Measurements from ENCODE around the gene CD8B2. TPM values are rescaled to one million over a fixed set of nuclear protein-coding genes. Genes with fewer than 3 reads are reported as not detected.
"Not testable (repeated sequence)": the region's sequence is repeated elsewhere in the genome, so short reads cannot be mapped to it uniquely, and the experiment has no call there.

The CD8B2 gene
- total RNA-seq, 4 donors from 2014 or later: 0.24 TPM; not detected in 3

DNA sequence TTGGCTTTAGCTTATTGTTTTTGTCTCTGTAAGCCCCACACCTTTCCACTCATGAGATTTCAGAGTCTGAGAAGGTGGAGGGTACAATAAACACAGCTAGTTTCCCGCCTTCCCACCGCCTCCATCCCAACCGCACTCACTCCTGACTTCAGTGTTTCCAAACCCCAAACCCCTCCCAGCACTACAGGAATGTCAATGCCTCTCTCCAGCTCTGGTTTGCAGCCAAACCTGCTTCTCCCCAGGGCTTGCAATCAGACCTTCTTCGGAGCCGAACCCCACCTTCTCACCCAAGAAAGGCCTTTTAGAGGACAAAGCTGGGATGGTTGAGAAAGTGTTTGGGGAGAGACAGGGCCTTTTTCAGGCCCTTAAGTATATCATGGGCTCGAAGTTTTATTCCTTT is 5.7 kb downstream of the CD8B2 start:
- 20 to 37% methylated on average over 6 of the region's 6 CpGs for WGBS, 2 donors
- H3K27me3 ChIP-seq; H3K36me3 ChIP-seq; intact Hi-C loops (cut with DNase I); H3K27ac ChIP-seq; H3K4me1 ChIP-seq; H3K9me3 ChIP-seq; H3K4me3 ChIP-seq (replicated peaks in 1 of 3): not testable (repeated sequence)
- DNase-seq: peak; percentile 44 to 58

DNA sequence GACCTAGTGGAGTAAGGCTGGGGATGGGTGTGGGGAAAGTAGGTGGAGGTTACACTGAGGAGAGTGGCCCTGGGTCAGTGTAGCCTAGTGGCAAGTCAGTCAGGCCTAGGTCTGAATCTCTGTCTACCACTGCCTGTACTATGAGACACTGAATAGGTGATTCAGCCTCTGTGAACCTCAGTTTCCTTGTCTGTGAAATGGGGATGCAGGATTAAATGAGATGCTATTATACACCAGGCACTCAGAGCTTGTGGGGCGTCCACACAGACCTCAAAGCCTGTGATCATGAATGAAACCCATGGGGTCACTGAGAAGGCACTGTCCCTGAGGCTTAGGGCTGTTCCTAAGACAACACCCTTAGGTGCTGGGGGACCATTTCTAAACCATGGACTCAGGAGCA is 11.4 kb downstream of the CD8B2 start:
- intact Hi-C loops (cut with DNase I); H3K4me1 ChIP-seq; DNase-seq; H3K27ac ChIP-seq; H3K4me3 ChIP-seq (replicated peaks in 1 of 3); H3K9me3 ChIP-seq; H3K36me3 ChIP-seq; H3K27me3 ChIP-seq: not testable (repeated sequence)
- 89 to 90% methylated on average over 1 of the region's 1 CpG for WGBS, 2 donors

DNA sequence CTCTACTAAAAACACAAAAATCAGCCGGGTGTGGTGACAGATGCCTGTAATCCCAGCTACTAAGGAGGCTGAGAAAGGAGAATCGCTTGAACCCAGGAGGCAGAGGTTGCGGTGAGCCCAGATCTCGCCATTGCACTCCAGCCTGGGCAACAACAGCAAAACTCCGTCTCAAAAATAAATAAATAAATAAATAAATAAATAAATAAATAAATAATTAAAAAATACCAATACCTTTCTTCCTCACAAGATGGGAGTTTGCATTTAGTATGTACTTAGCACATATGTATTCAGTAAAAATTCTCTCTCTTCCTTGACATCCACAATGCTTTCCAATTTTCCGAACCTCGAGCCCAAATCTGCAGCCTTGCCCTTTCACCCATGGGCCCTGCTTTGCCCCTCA is 13.2 kb downstream of the CD8B2 start:
- intact Hi-C loops (cut with DNase I); H3K4me1 ChIP-seq; H3K9me3 ChIP-seq; H3K36me3 ChIP-seq; DNase-seq; H3K27me3 ChIP-seq; H3K4me3 ChIP-seq (replicated peaks in 1 of 3); H3K27ac ChIP-seq: not testable (repeated sequence)
- WGBS, 2 donors: 75 to 90% methylated on average over 6 to 7 of the region's 7 CpGs

DNA sequence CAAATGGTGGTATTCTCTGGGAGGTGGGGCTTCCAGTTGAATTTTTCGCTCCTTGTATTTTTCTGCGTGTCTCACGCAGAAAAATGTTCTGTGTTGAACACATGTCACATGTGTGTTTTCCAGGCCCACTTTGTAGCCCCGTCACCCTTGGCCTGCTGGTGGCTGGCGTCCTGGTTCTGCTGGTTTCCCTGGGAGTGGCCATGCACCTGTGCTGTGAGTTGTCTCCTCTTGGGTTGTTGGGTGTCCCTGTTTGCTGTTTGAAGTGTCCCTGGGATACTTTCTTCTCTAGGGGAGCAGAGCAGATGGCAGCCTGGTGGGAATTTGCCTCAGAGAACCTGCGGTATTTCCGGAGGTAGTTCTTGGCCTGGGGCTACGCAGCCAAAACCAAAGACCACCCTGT is 15.2 kb downstream of the CD8B2 start:
- H3K27ac ChIP-seq; DNase-seq; intact Hi-C loops (cut with DNase I); H3K9me3 ChIP-seq; H3K36me3 ChIP-seq; H3K27me3 ChIP-seq; H3K4me3 ChIP-seq (replicated peaks in 1 of 3); H3K4me1 ChIP-seq: not testable (repeated sequence)
- 95 to 99% methylated on average over 5 to 8 of the region's 8 CpGs for WGBS, 2 donors

DNA sequence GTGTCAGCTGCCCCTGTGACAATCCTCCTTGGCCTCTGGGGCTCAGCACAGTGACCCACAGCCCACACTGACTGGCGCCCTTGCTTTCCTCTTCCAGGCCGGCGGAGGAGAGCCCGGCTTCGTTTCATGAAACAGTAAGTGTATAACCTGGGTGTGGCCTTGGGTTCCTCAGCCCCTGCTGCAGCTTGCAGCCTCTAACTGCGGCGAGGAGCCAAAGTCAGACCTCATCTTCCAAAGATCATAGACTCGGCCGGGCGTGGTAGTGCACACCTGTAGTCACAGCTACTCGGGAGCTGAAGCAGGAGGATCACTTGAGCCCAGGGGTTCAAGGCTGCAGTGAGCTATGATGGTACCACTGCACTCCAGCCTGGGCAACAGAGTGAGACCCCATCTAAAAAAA is 17.0 kb downstream of the CD8B2 start:
- H3K9me3 ChIP-seq; H3K4me1 ChIP-seq; DNase-seq; H3K36me3 ChIP-seq; H3K27ac ChIP-seq; H3K27me3 ChIP-seq; H3K4me3 ChIP-seq (replicated peaks in 1 of 3); intact Hi-C loops (cut with DNase I): not testable (repeated sequence)
- WGBS, 2 donors: 80 to 90% methylated on average over 4 to 7 of the region's 11 CpGs

DNA sequence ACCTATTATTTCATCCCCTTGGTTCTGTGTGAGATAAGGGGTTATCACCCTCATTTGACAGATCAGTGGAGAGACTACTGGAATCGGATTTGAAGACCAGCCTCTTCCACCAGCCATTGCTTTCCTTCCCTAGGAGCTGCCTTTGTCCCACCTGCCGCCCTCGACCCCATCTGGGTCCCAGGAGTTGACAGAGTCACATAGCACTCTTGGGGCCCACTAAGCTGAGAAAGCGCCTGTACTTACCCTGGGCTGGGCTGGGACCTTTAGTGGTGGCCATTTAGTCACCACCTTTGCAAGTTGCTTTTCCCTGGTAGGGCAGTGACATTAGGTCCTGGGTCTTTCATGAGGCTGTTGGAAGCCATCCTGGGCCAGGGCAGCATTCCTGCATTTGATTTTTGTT is 17.6 kb downstream of the CD8B2 start:
- H3K9me3 ChIP-seq; H3K27ac ChIP-seq; H3K27me3 ChIP-seq; H3K4me3 ChIP-seq (replicated peaks in 1 of 3); intact Hi-C loops (cut with DNase I); H3K4me1 ChIP-seq; H3K36me3 ChIP-seq; DNase-seq: not testable (repeated sequence)
- 96 to 100% methylated on average over 4 of the region's 4 CpGs for WGBS, 2 donors

DNA sequence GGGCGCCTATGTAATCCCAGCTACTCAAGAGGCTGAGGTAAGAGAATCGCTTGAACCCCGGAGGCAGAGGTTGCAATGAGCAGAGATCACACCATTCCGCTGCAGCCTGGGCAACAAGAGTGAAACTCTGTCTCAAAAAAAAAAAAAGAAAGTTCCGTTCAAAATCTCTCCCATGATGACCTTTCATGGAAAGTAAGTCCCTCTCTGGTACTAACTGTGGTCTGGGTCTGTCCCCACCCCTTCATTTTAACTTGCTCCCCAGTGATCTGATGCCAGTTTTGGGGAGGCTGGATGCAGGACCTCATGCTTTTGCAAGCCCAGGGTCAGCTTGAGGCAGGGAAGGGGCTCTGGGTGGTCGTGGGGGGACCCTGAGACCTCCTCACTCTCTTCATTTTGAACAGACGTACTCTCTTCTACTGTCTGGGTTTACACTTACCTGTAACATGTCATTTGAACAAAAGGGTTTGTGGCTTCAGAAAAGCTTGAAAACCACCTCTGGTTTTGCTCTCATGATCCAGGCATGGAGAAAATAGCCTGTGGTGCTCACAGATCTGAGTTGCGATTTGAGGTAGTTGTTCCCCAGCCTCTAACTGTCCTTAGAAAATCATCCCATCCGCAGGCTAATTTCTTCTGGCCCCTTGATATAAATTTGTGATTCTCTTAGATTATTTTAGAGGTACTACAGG is 19.0 kb downstream of the CD8B2 start:
- DNase-seq; H3K27ac ChIP-seq; H3K4me1 ChIP-seq; H3K4me3 ChIP-seq (replicated peaks in 1 of 3); H3K27me3 ChIP-seq; intact Hi-C loops (cut with DNase I); H3K36me3 ChIP-seq; H3K9me3 ChIP-seq: not testable (repeated sequence)
- 80 to 85% methylated on average over 8 of the region's 9 CpGs for WGBS, 2 donors

DNA sequence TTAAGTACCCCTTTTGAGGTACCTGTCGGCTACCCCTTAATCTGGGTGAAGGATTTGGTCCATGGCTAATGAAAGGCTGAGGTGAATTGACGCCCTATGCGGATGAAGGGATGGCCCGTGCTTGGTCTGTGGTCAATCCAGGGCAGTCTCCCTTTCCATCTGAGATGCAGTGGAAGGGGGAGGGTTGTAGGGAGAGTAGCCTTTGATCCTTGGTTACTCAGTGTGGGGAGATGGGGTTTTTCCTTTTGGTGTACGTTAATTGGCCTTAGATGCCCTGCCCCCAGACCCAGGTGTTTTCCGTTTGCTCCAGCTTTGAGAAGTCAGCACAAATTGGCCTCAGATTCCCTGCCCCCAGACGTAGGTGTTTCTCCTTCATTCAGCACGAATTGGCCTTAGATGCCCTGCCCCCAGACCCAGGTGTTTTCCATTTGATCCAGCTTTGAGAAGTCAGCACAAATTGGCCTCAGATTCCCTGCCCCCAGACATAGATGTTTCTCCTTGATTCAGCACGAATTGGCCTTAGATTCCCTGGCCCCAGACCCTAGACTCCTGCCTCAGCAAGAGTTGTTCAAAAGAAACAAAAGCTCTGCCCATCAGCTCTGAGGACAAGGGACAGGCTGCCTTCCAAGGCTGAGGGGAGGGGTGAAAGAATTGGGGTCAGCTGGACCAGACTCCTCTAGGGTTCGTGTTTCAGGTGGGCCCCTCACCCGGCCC is 21.7 kb downstream of the CD8B2 start:
- H3K36me3 ChIP-seq; H3K9me3 ChIP-seq; intact Hi-C loops (cut with DNase I); H3K27me3 ChIP-seq; DNase-seq; H3K4me3 ChIP-seq (replicated peaks in 1 of 3); H3K27ac ChIP-seq; H3K4me1 ChIP-seq: not testable (repeated sequence)
- 78 to 87% methylated on average over 6 to 7 of the region's 11 CpGs for WGBS, 2 donors

DNA sequence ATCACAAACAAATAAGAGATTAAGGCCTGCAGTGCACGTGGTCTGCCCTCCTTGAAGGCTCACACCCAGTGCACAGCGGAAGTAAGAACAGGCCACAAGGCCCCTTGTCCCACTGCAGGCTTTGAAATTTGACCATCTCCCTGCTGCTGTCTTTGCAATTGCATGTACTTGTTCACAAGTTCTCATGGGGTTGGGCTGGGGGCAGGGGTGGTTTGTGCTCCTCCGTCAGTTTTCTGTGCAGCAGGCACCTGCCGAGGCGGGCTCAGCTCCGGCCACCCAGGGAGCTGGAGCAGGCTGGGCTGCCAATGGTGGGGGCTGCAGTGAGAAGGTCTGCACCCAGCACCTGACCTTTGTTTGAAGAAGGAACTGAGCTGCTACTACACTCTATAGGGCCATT is 22.2 kb downstream of the CD8B2 start:
- WGBS, 2 donors: 96 to 100% methylated on average over 4 to 5 of the region's 6 CpGs
- not testable (repeated sequence) for H3K4me3 ChIP-seq (replicated peaks in 1 of 3)

DNA sequence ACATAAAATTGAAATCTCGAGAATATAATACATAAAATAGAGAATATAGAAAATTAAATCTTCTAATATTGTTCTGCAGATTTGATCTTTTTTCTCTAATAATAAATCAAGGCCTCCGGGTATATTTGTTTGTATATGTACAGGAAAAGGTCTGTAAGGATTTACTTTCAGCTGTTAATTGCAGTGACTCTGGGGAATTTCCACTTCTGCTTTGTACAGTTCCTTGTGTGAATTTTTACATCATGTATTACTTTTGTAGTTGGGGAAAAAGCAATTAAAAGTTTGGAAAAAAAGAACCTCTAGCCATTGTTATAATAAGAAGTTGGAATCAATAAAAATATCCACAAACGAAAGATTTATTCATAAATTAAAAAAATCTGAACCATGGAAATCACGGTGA is 23.6 kb downstream of the CD8B2 start:
- H3K9me3 ChIP-seq; H3K27me3 ChIP-seq; H3K36me3 ChIP-seq; H3K4me3 ChIP-seq (replicated peaks in 1 of 3); H3K27ac ChIP-seq; H3K4me1 ChIP-seq; intact Hi-C loops (cut with DNase I); DNase-seq: not testable (repeated sequence)
- WGBS, 2 donors: 83 to 87% methylated on average over 4 of the region's 4 CpGs

More for the DNA sequence above, 22.2 kb downstream of the CD8B2 start:
- intact Hi-C loops (cut with DNase I); H3K27ac ChIP-seq; H3K36me3 ChIP-seq; DNase-seq; H3K9me3 ChIP-seq; H3K27me3 ChIP-seq; H3K4me1 ChIP-seq: not testable (repeated sequence)

DNA sequence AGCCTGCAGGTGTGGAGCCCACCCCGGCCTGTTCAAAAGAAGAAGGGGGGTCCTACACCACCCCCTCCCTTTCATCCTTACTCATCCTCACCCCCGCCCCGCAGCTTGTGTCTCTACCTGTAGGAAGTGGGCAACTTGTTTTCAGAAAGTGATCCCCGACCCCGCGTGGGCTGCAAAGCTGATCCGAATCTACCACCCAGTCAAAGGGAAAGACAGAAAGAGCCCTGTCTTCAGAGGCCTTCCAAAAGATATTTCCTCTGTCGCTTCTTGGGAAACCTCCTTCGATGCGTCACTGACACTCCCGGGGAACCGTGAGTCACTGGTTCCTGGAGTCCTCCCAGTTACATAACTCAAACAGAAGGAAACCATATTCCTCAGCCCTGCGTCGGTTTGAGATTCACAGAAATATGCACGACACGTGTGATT is 24.3 kb downstream of the CD8B2 start:
- H3K27ac ChIP-seq; H3K4me1 ChIP-seq; intact Hi-C loops (cut with DNase I); H3K27me3 ChIP-seq; H3K9me3 ChIP-seq; H3K36me3 ChIP-seq; H3K4me3 ChIP-seq (replicated peaks in 1 of 3): not testable (repeated sequence)
- WGBS, 2 donors: 27 to 46% methylated on average over 7 of the region's 16 CpGs
- DNase-seq: peak; percentile 24 to 45

DNA sequence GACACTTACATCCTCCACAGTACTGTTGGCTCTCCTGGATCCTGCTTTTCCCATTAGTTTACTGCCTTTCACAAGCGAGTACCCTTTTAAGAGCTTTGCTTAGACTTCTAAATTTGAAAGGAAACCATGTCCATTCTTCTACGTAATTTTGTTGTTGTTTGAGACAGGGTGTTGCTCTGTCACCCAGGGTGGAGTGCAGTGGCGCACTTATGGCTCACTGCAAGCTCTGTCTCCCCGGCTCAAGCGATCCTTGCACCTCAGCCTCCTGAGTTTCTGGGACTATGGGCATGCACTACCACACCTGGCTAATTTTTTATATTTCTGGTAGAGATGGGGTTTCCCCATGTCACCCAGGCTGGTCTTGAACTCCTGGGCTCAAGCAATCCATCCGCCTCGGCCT is 24.8 kb downstream of the CD8B2 start:
- intact Hi-C loops (cut with DNase I); H3K4me1 ChIP-seq; H3K27ac ChIP-seq; H3K9me3 ChIP-seq; H3K4me3 ChIP-seq (replicated peaks in 1 of 3); H3K36me3 ChIP-seq; H3K27me3 ChIP-seq: not testable (repeated sequence)
- WGBS, 2 donors: 59 to 60% methylated on average over 7 of the region's 7 CpGs
- DNase-seq: peak; percentile 33 to 44

DNA sequence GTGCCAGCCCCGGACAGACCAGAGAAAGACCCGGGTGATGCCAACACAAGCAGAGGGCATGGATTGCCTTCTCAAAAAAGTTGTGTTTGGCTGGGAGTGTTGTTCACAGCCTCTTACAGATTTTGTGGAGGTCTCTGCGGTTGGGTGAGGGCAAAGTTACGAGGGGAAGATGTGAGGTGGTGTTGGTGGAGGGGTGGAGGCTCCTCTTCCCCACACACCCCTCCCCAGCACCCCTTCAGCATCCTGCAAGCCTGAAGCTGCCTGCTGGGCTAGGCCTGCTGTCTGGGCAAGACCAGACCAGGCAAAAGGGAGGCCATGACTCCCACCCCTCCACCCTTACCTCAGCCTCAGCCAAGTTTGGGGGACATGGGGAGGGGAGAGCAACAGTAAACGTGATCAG is 26.2 kb downstream of the CD8B2 start:
- H3K9me3 ChIP-seq; H3K36me3 ChIP-seq; intact Hi-C loops (cut with DNase I); H3K27ac ChIP-seq; DNase-seq; H3K27me3 ChIP-seq; H3K4me3 ChIP-seq (replicated peaks in 1 of 3); H3K4me1 ChIP-seq: not testable (repeated sequence)
- WGBS, 2 donors: 70 to 100% methylated on average over 1 to 2 of the region's 5 CpGs
